GM10248 (cell line): ENCODE data around the gene DNPEP.

ENCODE experiments used
- CTCF ChIA-PET: fragments of 300-600 bp; sonication (Branson Sonifier 250); formaldehyde crosslinking; extraction: SDS; loops from one replicate; lab custom pipeline; 2021; ENCODE audit warnings: antibody characterized with exemption; lab: Yijun Ruan, JAX
- POLR2A ChIA-PET: fragments of 350-650 bp; sonication (Branson Sonifier 250); formaldehyde crosslinking; extraction: SDS; loops from one replicate; lab custom pipeline; 2020; ENCODE audit warnings: antibody characterized with exemption; lab: Yijun Ruan, JAX
- DNase-seq: peaks from one replicate; pipeline ENCODE4 v3.0.0; 2012; ENCODE audit errors: extremely low spot score
- TF ChIP-seq, protein P1 (sequence below): IDR thresholded peaks from 2 replicates; pipeline ENCODE4 v1.5.1; 2012; ENCODE audit warnings: mild to moderate bottlenecking, low read depth; ENCODE audit errors: extremely low read depth, missing control alignments, control extremely low read depth

Gene DNPEP

DNA sequence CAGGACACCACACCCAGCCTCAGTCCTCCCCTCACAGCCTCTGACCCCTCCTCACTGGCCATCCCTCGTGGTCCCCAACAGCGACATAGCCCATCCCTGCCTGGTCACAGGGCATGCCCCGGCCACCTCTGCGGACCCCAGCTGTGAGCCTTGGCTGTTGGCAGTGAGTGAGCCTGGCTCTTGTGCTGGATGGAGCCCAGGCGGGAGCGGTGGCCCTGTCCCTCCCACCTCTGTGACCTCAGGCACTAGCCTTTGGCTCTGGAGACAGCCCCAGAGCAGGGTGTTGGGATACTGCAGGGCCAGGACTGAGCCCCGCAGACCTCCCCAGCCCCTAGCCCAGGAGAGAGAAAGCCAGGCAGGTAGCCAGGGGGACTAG, 38.3 kb upstream of the DNPEP start:
- CTCF ChIA-PET: no interaction called here
- DNase-seq: no peak
- POLR2A ChIA-PET: no interaction called here
- TF ChIP-seq, protein P1, sequence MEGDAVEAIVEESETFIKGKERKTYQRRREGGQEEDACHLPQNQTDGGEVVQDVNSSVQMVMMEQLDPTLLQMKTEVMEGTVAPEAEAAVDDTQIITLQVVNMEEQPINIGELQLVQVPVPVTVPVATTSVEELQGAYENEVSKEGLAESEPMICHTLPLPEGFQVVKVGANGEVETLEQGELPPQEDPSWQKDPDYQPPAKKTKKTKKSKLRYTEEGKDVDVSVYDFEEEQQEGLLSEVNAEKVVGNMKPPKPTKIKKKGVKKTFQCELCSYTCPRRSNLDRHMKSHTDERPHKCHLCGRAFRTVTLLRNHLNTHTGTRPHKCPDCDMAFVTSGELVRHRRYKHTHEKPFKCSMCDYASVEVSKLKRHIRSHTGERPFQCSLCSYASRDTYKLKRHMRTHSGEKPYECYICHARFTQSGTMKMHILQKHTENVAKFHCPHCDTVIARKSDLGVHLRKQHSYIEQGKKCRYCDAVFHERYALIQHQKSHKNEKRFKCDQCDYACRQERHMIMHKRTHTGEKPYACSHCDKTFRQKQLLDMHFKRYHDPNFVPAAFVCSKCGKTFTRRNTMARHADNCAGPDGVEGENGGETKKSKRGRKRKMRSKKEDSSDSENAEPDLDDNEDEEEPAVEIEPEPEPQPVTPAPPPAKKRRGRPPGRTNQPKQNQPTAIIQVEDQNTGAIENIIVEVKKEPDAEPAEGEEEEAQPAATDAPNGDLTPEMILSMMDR: no peak

DNA sequence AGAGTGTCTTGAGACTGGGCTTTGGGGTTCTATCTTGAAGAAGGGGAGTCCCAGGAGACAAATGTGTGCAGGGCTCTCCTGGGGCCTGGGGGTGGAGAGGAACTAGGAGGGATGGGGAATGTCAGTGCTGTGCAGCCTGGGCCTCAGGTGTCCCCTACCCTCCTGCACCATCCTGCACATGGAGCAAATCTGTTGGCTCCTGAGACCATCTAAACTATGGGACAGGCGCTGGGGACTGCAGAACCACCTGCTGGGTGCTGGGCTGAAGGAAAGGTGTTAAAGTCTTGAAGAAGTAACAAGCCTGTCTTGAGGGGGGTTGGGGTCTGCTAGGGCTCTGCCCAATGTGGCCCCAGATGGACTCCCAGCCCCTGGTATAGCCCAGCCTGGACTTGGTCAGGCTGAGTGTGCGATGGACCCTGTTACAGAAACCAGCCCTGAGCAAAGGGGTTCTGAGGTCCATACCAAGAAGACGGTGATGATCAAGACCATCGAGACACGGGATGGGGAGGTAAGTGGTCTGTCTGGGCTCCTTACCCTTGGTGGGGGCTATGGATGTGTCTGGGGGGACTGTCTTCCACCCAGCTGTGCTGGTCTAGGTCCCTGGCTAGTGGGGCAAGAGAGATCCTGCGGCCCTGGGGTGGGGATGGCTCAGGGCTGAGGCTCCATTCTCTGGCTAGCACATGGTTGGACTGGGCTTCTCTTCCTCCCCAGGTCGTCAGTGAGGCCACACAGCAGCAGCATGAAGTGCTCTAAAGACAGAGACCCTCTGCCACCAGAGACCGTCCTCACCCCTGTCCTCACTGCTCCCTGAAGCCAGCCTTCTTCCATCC, 37.7 kb upstream of the DNPEP start:
- no peak for DNase-seq
- POLR2A ChIA-PET: no interaction called here
- CTCF ChIA-PET: interaction anchor here (1.3 kb wide), 1 partner anchor 104 kb away, joined by 4 read pairs; no protein-coding TSS in a partner anchor
- TF ChIP-seq, protein P1: no peak

DNA sequence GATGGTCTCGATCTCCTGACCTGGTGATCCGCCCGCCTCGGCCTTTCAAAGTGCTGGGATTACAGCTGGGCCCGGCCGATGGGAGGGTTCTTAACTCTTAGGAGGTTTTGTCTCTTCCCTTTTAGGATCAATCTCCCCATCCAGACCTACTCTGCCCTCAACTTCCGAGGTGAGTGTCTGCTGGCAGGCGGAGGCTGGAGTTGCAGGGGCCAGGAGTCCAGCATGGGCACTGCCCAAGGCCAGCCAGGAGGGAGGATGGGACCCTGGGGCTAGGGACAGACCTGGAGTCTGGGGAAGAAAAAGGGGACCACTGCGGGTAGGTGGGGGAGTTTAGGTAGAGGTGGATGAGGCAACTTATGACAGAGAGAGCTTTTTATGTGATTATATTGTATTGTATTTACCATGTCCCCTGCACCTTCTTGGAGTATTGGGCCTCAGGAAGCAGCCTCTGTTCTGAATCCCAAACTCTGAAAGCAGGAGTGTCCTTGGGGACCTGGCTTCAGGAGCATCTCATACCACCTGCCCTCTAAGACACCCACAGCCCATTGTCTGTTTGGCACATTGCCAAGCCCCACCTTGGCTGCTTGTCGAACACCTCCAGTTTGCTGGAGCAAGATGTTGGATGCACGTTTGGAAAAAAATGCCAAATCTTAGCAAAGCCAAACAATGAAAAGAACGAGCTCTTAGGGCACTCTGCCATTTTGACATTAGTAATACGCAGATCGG, 36.1 kb upstream of the DNPEP start:
- DNase-seq: no peak
- TF ChIP-seq, protein P1: no peak
- CTCF ChIA-PET: interaction anchor here (0.9 to 1.3 kb wide), 3 partner anchors 12 to 106 kb away, joined by 4 to 5 read pairs (median 4); no protein-coding TSS in a partner anchor
- POLR2A ChIA-PET: interaction anchor here (0.6 kb wide), 1 partner anchor 19 kb away, joined by 5 read pairs; no protein-coding TSS in a partner anchor

DNA sequence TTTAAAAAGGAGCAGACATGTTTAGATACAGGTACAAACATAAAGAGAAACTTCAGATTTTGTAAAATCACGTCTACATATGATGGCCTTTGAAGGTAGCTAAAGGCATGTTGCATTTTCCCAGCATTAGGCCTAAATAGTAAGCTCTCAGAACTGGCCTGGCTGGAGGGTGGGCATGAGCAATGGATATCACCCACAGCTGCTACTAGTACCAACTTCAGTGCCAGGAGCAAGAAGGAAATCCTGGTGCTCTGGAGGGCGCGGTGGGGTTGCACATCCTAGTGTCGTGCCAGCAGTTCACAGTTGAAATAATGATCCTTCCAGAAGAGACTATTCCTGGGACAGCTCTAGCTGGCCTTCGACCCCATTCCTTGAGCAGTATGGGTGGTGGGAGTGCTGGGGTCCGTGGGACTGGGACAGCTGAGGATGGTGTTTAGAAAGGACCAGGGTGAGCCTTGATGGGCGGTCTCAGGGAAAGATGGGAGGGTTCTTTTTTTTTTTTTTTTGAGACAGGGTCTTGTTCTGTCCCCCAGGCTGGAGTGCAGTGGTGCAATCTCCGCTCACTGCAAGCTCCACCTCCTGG, 35.3 kb upstream of the DNPEP start:
- DNase-seq: no peak
- CTCF ChIA-PET: interaction anchor here (1.1 kb wide), 2 partner anchors 11 to 21 kb away, joined by 3 to 4 read pairs; no protein-coding TSS in a partner anchor
- TF ChIP-seq, protein P1: no peak
- POLR2A ChIA-PET: interaction anchor here (0.6 kb wide), 1 partner anchor 19 kb away, joined by 5 read pairs; no protein-coding TSS in a partner anchor

DNA sequence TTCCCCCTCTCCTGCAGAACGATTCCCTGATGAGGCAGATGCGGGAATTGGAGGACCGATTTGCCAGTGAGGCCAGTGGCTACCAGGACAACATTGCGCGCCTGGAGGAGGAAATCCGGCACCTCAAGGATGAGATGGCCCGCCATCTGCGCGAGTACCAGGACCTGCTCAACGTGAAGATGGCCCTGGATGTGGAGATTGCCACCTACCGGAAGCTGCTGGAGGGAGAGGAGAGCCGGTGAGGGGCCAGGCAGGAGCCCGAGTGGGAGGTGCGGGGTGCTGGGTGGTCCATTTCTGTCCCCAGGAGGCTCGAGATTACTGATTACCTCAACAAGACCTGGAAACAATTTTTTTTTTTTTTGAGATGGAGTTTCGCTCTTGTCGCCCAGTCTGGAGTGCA, 33.6 kb upstream of the DNPEP start:
- POLR2A ChIA-PET: no interaction called here
- TF ChIP-seq, protein P1: no peak
- DNase-seq: no peak
- CTCF ChIA-PET: no interaction called here

DNA sequence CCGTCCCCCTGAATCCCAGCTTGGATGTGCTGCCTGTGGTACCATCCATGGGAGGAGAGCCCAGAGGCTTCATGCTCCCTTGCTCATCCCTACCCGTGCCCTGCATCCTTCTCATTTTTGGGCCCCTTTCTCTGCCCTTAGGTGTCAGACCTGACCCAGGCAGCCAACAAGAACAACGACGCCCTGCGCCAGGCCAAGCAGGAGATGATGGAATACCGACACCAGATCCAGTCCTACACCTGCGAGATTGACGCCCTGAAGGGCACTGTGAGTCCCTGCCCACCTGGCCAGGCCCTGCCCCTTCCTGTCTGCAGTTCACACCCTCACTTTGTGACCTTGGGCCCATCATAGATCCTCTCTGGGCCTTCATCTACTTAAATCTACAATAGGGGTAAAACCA, 33.0 kb upstream of the DNPEP start:
- no peak for DNase-seq
- TF ChIP-seq, protein P1: no peak
- ChIA-PET POLR2A (no interaction called here), CTCF (interaction anchor here (1.1 kb wide), 1 partner anchor 13 kb away, joined by 4 read pairs; no protein-coding TSS in a partner anchor)
